ENCODE data around the gene PRXL2C.
"Not testable (repeated sequence)": the region's sequence is repeated elsewhere in the genome, so short reads cannot be mapped to it uniquely, and the experiment has no call there.

The PRXL2C gene

GRCh38 chr9:96663506-96664120 lies 8.5 kb upstream of the PRXL2C start:
- Mint-ChIP-seq H3K9me3 (no peaks in the 10 kb centered on the region), H3K36me3 (ENCODE audit: low read depth) (no peaks in the 10 kb centered on the region), H3K27ac (no peak overlapping the region), H3K4me3 (no peak overlapping the region), H3K27me3 (peaks cover 9% of the 10 kb centered on the region), H3K4me1 (ENCODE audit: low read depth) (no peaks in the 10 kb centered on the region)

DNA sequence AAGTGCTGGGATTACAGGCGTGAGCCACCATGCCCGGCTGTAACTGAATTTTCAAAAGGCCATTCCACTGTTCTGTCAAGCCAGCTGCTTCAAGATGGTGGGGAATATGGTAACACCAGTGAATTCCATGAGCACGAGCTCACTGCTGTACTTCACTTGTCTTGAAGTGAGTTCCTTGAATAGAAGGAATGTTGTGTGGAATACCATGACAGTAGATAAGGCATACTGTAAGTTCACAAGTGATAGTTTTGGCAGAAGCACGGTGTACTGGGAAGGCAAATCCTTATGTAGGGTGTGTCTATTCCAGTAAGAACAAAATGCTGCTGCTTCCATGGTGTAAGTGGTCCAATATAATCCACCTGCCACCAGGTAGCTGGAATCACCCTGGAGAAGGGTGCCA lies 6.6 kb upstream of the PRXL2C start:
- no peaks in the 10 kb centered on the region for H3K4me1 Mint-ChIP-seq (ENCODE audit: low read depth)
- peaks cover 9% of the 10 kb centered on the region for H3K27me3 Mint-ChIP-seq
- H3K36me3 Mint-ChIP-seq (ENCODE audit: low read depth) = no peaks in the 10 kb centered on the region
- H3K4me3 Mint-ChIP-seq = no peak overlapping the region
- no peaks in the 10 kb centered on the region for H3K9me3 Mint-ChIP-seq
- no peak overlapping the region for H3K27ac Mint-ChIP-seq

DNA sequence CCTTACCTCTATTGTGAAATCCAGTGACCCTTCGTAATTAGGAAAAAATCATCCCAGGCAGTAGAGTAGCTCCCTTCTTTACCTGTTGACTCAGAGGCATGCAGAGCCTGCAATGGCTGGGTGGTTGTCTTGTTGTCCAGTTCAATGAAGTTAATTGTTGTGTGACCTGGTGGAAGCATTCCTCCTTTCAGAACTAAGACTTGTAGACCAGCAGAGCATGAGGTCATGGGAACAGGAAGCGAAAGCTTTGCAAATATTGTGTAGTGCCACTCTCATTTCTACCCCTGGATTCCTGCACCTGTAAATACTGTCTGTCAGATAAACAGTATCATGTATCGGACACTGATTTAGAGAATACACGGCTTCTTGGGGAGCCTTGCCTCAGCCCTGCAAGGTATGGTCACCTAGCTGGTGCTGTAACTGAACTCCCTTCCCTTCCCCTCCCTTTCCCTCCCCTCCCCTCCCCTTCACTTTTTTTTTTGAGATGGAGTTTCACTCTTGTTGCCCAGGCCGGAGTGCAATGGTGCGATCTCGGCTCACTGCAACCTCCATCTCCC lies 5.7 kb upstream of the PRXL2C start:
- peaks cover 6% of the 10 kb centered on the region for H3K4me1 Mint-ChIP-seq (ENCODE audit: low read depth)
- H3K36me3 Mint-ChIP-seq (ENCODE audit: low read depth) = no peaks in the 10 kb centered on the region
- H3K4me3 Mint-ChIP-seq = no peak overlapping the region
- H3K27me3 Mint-ChIP-seq = peaks cover 9% of the 10 kb centered on the region
- H3K27ac Mint-ChIP-seq = no peak overlapping the region
- H3K9me3 Mint-ChIP-seq = no peaks in the 10 kb centered on the region

- Mint-ChIP-seq H3K36me3 (ENCODE audit: low read depth) (peaks cover 2% of the 10 kb centered on the region), H3K27me3 (no peaks in the 10 kb centered on the region), H3K4me3 (peak overlapping the region; percentile 87), H3K27ac (peak overlapping the region; percentile 92), H3K4me1 (ENCODE audit: low read depth) (peaks cover 19% of the 10 kb centered on the region), H3K9me3 (no peaks in the 10 kb centered on the region)
Measured at GRCh38 chr9:96654450-96655197, 493 bp downstream of the PRXL2C start.

GRCh38 chr9:96651626-96652025 lies 3.5 kb downstream of the PRXL2C start:
- Mint-ChIP-seq H3K4me3 (no peak overlapping the region), H3K9me3 (no peaks in the 10 kb centered on the region), H3K27me3 (no peaks in the 10 kb centered on the region), H3K36me3 (ENCODE audit: low read depth) (peaks cover 10% of the 10 kb centered on the region), H3K27ac (no peak overlapping the region), H3K4me1 (ENCODE audit: low read depth) (peaks cover 19% of the 10 kb centered on the region)

DNA sequence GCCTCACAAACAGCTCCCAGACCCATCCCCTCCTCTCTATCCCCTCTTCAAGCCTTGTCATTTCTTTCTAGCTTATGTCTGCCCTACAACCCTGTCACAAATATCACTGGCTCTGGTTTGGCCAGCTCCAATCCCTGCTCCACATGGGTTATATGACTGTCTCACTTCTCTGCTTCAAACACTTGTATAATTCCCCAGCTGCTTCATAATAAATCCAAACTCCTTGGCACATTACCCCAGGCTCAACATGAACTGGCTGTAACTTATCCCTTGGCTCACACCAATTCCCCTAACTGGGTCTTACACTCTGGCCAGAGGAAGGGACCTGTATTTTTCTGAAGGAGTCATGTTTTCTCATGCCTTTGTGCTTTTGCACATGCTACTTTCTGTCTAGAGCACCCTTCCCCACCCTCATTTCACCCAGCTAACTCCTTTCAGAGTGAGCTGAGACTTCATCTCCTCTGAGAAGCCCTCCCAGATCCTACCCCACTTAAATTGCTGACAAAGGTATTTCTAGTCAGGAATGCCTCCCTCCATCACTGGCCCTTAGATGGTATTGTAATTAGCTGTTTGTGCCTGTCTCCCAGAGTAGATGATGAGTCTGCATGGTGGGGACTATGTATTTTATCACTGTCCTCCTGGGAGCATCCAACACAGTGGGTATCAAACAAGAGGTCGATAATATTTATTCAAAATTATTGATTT lies 5.3 kb downstream of the PRXL2C start:
- Mint-ChIP-seq H3K9me3 (no peaks in the 10 kb centered on the region), H3K4me1 (ENCODE audit: low read depth) (peaks cover 6% of the 10 kb centered on the region), H3K4me3 (no peak overlapping the region), H3K27ac (no peak overlapping the region), H3K27me3 (no peaks in the 10 kb centered on the region), H3K36me3 (ENCODE audit: low read depth) (peaks cover 20% of the 10 kb centered on the region)

GRCh38 chr9:96646081-96646991 lies 8.8 kb downstream of the PRXL2C start:
- Mint-ChIP-seq H3K27ac (no peak overlapping the region), H3K4me3 (no peak overlapping the region), H3K27me3 (no peaks in the 10 kb centered on the region), H3K9me3 (no peaks in the 10 kb centered on the region), H3K36me3 (ENCODE audit: low read depth) (peaks cover 29% of the 10 kb centered on the region), H3K4me1 (ENCODE audit: low read depth) (no peaks in the 10 kb centered on the region)

- no peak overlapping the region for H3K4me3 Mint-ChIP-seq
- H3K36me3 Mint-ChIP-seq (ENCODE audit: low read depth) = peaks cover 25% of the 10 kb centered on the region
- no peak overlapping the region for H3K27ac Mint-ChIP-seq
- H3K4me1 Mint-ChIP-seq (ENCODE audit: low read depth) = no peaks in the 10 kb centered on the region
- no peaks in the 10 kb centered on the region for H3K9me3 Mint-ChIP-seq
- no peaks in the 10 kb centered on the region for H3K27me3 Mint-ChIP-seq
Measured at GRCh38 chr9:96644137-96644536, 11.0 kb downstream of the PRXL2C start.

DNA sequence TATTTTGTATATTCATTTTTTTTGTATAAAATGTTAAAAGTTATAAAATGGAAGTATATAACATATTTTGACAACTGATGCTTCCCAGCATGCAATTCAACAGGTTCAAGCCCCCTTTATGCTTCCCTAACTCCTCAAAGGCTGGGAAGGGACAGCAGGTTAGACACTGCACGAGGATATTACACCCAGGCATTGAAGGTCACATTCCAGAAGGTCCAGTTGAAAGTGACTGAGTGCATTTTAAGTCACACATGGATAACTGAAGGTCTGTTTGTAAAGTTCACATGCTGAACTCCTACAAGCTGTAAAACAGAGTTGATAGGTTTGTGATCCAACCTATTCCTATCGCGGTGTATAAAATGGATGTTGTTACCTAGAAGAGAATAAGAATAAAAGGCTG lies 13.6 kb downstream of the PRXL2C start:
- Mint-ChIP-seq H3K36me3 (ENCODE audit: low read depth) (peaks cover 19% of the 10 kb centered on the region), H3K4me3 (no peak overlapping the region), H3K4me1 (ENCODE audit: low read depth) (no peaks in the 10 kb centered on the region)

GRCh38 chr9:96638606-96639364 lies 16.3 kb downstream of the PRXL2C start:
- H3K4me3 Mint-ChIP-seq = no peak overlapping the region
- peaks cover 9% of the 10 kb centered on the region for H3K27me3 Mint-ChIP-seq
- H3K27ac Mint-ChIP-seq = no peak overlapping the region
- H3K36me3 Mint-ChIP-seq (ENCODE audit: low read depth) = peaks cover 9% of the 10 kb centered on the region
- no peaks in the 10 kb centered on the region for H3K9me3 Mint-ChIP-seq
- H3K4me1 Mint-ChIP-seq (ENCODE audit: low read depth) = no peaks in the 10 kb centered on the region

More for the DNA sequence above, 13.6 kb downstream of the PRXL2C start:
- no peaks in the 10 kb centered on the region for H3K9me3 Mint-ChIP-seq
- H3K27ac Mint-ChIP-seq = no peak overlapping the region
- peaks cover 5% of the 10 kb centered on the region for H3K27me3 Mint-ChIP-seq

- H3K27ac Mint-ChIP-seq = no peak overlapping the region
- H3K27me3 Mint-ChIP-seq = peaks cover 20% of the 10 kb centered on the region
- no peak overlapping the region for H3K4me3 Mint-ChIP-seq
- no peaks in the 10 kb centered on the region for H3K9me3 Mint-ChIP-seq
- H3K4me1 Mint-ChIP-seq (ENCODE audit: low read depth) = no peaks in the 10 kb centered on the region
- H3K36me3 Mint-ChIP-seq (ENCODE audit: low read depth) = no peaks in the 10 kb centered on the region
Measured at GRCh38 chr9:96636368-96636767, 18.7 kb downstream of the PRXL2C start.

DNA sequence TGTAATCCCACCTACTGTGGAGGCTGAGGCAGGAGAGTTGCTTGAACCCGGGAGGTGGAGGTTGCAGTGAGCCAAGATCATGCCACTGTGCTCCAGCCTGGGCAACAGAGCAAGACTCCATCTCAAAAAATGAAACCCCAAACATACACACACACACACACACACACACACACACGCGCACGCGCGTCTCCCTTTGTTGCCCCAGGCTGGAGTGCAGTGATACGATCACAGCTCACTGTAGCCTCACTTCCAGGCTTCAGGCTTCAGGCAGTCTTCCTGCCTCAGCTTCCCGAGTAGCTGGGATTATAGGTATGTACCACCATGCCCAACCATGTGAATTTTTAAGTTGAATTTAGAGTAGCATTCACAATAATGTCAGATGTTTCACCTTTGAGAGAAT lies 21.5 kb downstream of the PRXL2C start:
- not testable (repeated sequence) for H3K4me1 Mint-ChIP-seq (ENCODE audit: low read depth); H3K9me3 Mint-ChIP-seq
- peaks cover 30% of the 10 kb centered on the region for H3K27me3 Mint-ChIP-seq

GRCh38 chr9:96626912-96627311 lies 28.2 kb downstream of the PRXL2C start:
- peaks cover 15% of the 10 kb centered on the region for H3K27me3 Mint-ChIP-seq
- no peak overlapping the region for H3K4me3 Mint-ChIP-seq
- H3K9me3 Mint-ChIP-seq = no peaks in the 10 kb centered on the region
- peaks cover 7% of the 10 kb centered on the region for H3K4me1 Mint-ChIP-seq (ENCODE audit: low read depth)
- H3K27ac Mint-ChIP-seq = no peak overlapping the region
- no peaks in the 10 kb centered on the region for H3K36me3 Mint-ChIP-seq (ENCODE audit: low read depth)

More for the DNA sequence above, 21.5 kb downstream of the PRXL2C start:
- H3K36me3 Mint-ChIP-seq (ENCODE audit: low read depth); H3K4me3 Mint-ChIP-seq; H3K27ac Mint-ChIP-seq: not testable (repeated sequence)

GRCh38 chr9:96621618-96622017 lies 33.5 kb downstream of the PRXL2C start:
- H3K4me1 Mint-ChIP-seq (ENCODE audit: low read depth) = peaks cover 19% of the 10 kb centered on the region
- H3K36me3 Mint-ChIP-seq (ENCODE audit: low read depth) = no peaks in the 10 kb centered on the region
- no peak overlapping the region for H3K4me3 Mint-ChIP-seq
- peaks cover 37% of the 10 kb centered on the region for H3K27me3 Mint-ChIP-seq
- H3K27ac Mint-ChIP-seq = no peak overlapping the region
- no peaks in the 10 kb centered on the region for H3K9me3 Mint-ChIP-seq
